ENCODE data around the gene SLC38A10. TPM values are rescaled to one million over a fixed set of nuclear protein-coding genes. Genes with fewer than 3 reads are reported as not detected.

The SLC38A10 gene
- total RNA-seq, 1 experiment from 2014 or later, result 43.8 TPM

DNA sequence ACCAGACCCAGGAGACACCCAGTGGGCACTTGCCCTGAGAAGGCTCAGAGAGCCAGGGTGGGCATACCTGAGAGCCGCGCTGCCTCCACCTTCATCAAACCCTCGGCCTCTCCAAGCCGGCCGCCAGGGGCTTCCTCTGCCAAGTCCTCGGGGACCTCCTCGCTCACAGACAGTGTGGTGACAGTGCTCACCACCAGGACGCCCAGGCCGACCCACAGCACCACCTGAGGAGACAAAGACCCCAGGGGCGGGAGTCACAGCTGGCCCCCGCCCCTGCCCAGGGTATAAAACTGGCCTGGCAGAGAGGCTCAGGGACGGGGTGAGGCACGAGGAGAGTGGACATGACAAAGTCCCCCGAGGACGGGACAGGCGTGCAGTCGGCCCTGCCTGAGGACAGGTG lies 34.9 kb downstream of the SLC38A10 start:
- no peak overlapping the region for H3K9ac ChIP-seq (ENCODE audit: extremely low read depth, insufficient read length, low read length)
- no peak overlapping the region for H2BK15ac ChIP-seq (ENCODE audit: low read depth, low read length)
- no peak overlapping the region for H3K14ac ChIP-seq (ENCODE audit: insufficient read depth, low read length)
- no peak overlapping the region for H3K18ac ChIP-seq (ENCODE audit: insufficient read length, low read depth, low read length)
- no peak overlapping the region for H4K5ac ChIP-seq (ENCODE audit: insufficient read length, low read depth, low read length)
- H3K4me1 Mint-ChIP-seq, result peaks cover 2% of the 10 kb centered on the region in 2 experiments; a peak in 2 of 4 replicates
- H3K27ac Mint-ChIP-seq, result no peak overlapping the region
- no peaks in the 10 kb centered on the region for H4K20me1 ChIP-seq (ENCODE audit: control insufficient read depth, insufficient read depth, insufficient read length)
- no peak overlapping the region for H2AFZ ChIP-seq (ENCODE audit: low read length)
- H3K4me1 ChIP-seq (ENCODE audit: insufficient read depth, low read length), result no peaks in the 10 kb centered on the region
- H3K4ac ChIP-seq (ENCODE audit: low read depth, low read length), result no peak overlapping the region
- TF ChIP-seq, protein P1, sequence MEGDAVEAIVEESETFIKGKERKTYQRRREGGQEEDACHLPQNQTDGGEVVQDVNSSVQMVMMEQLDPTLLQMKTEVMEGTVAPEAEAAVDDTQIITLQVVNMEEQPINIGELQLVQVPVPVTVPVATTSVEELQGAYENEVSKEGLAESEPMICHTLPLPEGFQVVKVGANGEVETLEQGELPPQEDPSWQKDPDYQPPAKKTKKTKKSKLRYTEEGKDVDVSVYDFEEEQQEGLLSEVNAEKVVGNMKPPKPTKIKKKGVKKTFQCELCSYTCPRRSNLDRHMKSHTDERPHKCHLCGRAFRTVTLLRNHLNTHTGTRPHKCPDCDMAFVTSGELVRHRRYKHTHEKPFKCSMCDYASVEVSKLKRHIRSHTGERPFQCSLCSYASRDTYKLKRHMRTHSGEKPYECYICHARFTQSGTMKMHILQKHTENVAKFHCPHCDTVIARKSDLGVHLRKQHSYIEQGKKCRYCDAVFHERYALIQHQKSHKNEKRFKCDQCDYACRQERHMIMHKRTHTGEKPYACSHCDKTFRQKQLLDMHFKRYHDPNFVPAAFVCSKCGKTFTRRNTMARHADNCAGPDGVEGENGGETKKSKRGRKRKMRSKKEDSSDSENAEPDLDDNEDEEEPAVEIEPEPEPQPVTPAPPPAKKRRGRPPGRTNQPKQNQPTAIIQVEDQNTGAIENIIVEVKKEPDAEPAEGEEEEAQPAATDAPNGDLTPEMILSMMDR (conservative IDR thresholded peaks at IDR 0.05), result no peak; the same call in 2 of the 3 replicates
- H3K79me1 ChIP-seq (ENCODE audit: insufficient read depth, low read depth, low read length, poor library complexity, severe bottlenecking), result no peaks in the 10 kb centered on the region
- no peaks in the 10 kb centered on the region for H3K9me3 ChIP-seq (ENCODE audit: control insufficient read depth, low read depth, low read length)
- no peak overlapping the region for H3K56ac ChIP-seq (ENCODE audit: insufficient read length, low read depth, low read length)
- H3K27me3 ChIP-seq (ENCODE audit: insufficient read depth, low read length), result no peaks in the 10 kb centered on the region
- no peak overlapping the region for H2BK120ac ChIP-seq (ENCODE audit: low read depth, low read length, poor library complexity, severe bottlenecking)
- no peak overlapping the region for H3K4me3 Mint-ChIP-seq
- no peak overlapping the region for H3T11ph ChIP-seq (ENCODE audit: low read length)
- H2BK12ac ChIP-seq (ENCODE audit: insufficient read length, low read depth, low read length), result no peak overlapping the region
- no CpG with 5 or more reads among the region's 17 CpGs for WGBS (ENCODE audit: extremely low coverage, insufficient read length, low lambda C conversion rate)
- no peak overlapping the region for H3K23ac ChIP-seq (ENCODE audit: insufficient read length, low read depth, low read length)
- H3K23me2 ChIP-seq (ENCODE audit: insufficient read length, low read depth, low read length, poor library complexity, severe bottlenecking), result no peaks in the 10 kb centered on the region
- no peak for DNase-seq
- no peak overlapping the region for H3K4me2 ChIP-seq (ENCODE audit: insufficient read depth, insufficient read length, low read length)
- H4K8ac ChIP-seq (replicated peaks; ENCODE audit: insufficient read length, low read depth, low read length), result no peak overlapping the region
- H3K27ac ChIP-seq (ENCODE audit: insufficient read length, low read depth, low read length), result no peak overlapping the region
- H3K79me2 ChIP-seq (ENCODE audit: insufficient read depth, low read length), result no peaks in the 10 kb centered on the region
- H2AK5ac ChIP-seq (ENCODE audit: insufficient read length, low read length), result no peak overlapping the region
- H2BK20ac ChIP-seq (ENCODE audit: low read depth, low read length, poor library complexity, severe bottlenecking), result no peak overlapping the region
- H3K27me3 Mint-ChIP-seq (ENCODE audit: low read depth), result no peaks in the 10 kb centered on the region
- H4K91ac ChIP-seq (ENCODE audit: insufficient read length, low read depth, low read length), result no peak overlapping the region
- peaks cover 0 to 18% (median 16%) of the 10 kb centered on the region in 3 experiments; a peak in 5 of 7 replicates for H3K36me3 Mint-ChIP-seq (ENCODE audit: insufficient read depth in 1 of 3, low read depth in 3 of 3)
- no peak overlapping the region for H2BK5ac ChIP-seq (ENCODE audit: insufficient read length, low read length)
- no peaks in the 10 kb centered on the region for H3K9me3 Mint-ChIP-seq

Measured in H9 (cell line).